ENCODE data around the gene ADGRD2.
A peak's percentile ranks its signal among the peaks of the same experiment; 100 is the strongest.

The ADGRD2 gene

GRCh38 chr9:124457079-124457886, 7.0 kb downstream of the ADGRD2 start:
- no peak for DNase-seq

- DNase-seq: no peak
Observed at GRCh38 chr9:124457887-124458431, 7.7 kb downstream of the ADGRD2 start.

- no peak for DNase-seq
Observed at GRCh38 chr9:124458441-124458840, 8.2 kb downstream of the ADGRD2 start.

- DNase-seq: no peak
Observed at GRCh38 chr9:124462739-124463138, 12.5 kb downstream of the ADGRD2 start.

GRCh38 chr9:124465736-124466135, 15.5 kb downstream of the ADGRD2 start:
- DNase-seq: no peak

- DNase-seq: no peak
Observed at GRCh38 chr9:124467410-124468060, 17.3 kb downstream of the ADGRD2 start.

GRCh38 chr9:124468061-124468740, 17.9 kb downstream of the ADGRD2 start:
- no peak for DNase-seq

GRCh38 chr9:124469011-124469832, 19.0 kb downstream of the ADGRD2 start:
- no peak for DNase-seq

GRCh38 chr9:124470306-124470705, 20.1 kb downstream of the ADGRD2 start:
- DNase-seq: no peak

GRCh38 chr9:124470726-124471125, 20.5 kb downstream of the ADGRD2 start:
- no peak for DNase-seq

GRCh38 chr9:124471761-124472160, 21.5 kb downstream of the ADGRD2 start:
- DNase-seq: no peak

GRCh38 chr9:124472770-124473169, 22.5 kb downstream of the ADGRD2 start:
- no peak for DNase-seq

GRCh38 chr9:124473310-124473709, 23.1 kb downstream of the ADGRD2 start:
- DNase-seq: no peak

- no peak for DNase-seq
Observed at GRCh38 chr9:124474151-124474550, 23.9 kb downstream of the ADGRD2 start.

GRCh38 chr9:124475158-124475867, 25.1 kb downstream of the ADGRD2 start:
- DNase-seq: no peak

GRCh38 chr9:124475868-124476690, 25.8 kb downstream of the ADGRD2 start:
- peak in 1 of 2 donors; percentile 45 for DNase-seq

GRCh38 chr9:124477211-124477647, 27.0 kb downstream of the ADGRD2 start:
- DNase-seq: peak in 1 of 2 donors; percentile 28

GRCh38 chr9:124477648-124478285, 27.5 kb downstream of the ADGRD2 start:
- no peak for DNase-seq

GRCh38 chr9:124478354-124478753, 28.1 kb downstream of the ADGRD2 start:
- no peak for DNase-seq

- no peak for DNase-seq
Observed at GRCh38 chr9:124479371-124479770, 29.1 kb downstream of the ADGRD2 start.

All from inflammatory macrophage (primary cell).